ENCODE data around the gene ATXN7L1.

The ATXN7L1 gene

GRCh38 chr7:105738133-105738532, 138.3 kb downstream of the ATXN7L1 start:
- TF ChIP-seq CTCF (IDR thresholded peaks at IDR 0.05; ENCODE audit: low read depth, low read length, missing control alignments), result no peak
- DNase-seq (ENCODE audit: extremely low read depth, low read depth), result no peak
- H3K4me3 ChIP-seq (replicated peaks; ENCODE audit: low read depth, low read length), result no peak overlapping the region

- DNase-seq (ENCODE audit: extremely low read depth, low read depth), result no peak
- TF ChIP-seq CTCF (IDR thresholded peaks at IDR 0.05; ENCODE audit: low read depth, low read length, missing control alignments), result no peak
- no peak overlapping the region for H3K4me3 ChIP-seq (replicated peaks; ENCODE audit: low read depth, low read length)
Measured at GRCh38 chr7:105734233-105734632, 142.2 kb downstream of the ATXN7L1 start.

GRCh38 chr7:105731042-105731441, 145.4 kb downstream of the ATXN7L1 start:
- H3K4me3 ChIP-seq (replicated peaks; ENCODE audit: low read depth, low read length), result no peak overlapping the region
- TF ChIP-seq CTCF (IDR thresholded peaks at IDR 0.05; ENCODE audit: low read depth, low read length, missing control alignments), result no peak
- no peak for DNase-seq (ENCODE audit: extremely low read depth, low read depth)

- H3K4me3 ChIP-seq (replicated peaks; ENCODE audit: low read depth, low read length), result no peak overlapping the region
- no peak for TF ChIP-seq CTCF (IDR thresholded peaks at IDR 0.05; ENCODE audit: low read depth, low read length, missing control alignments)
- DNase-seq (ENCODE audit: extremely low read depth, low read depth), result no peak
Measured at GRCh38 chr7:105728028-105728427, 148.4 kb downstream of the ATXN7L1 start.

GRCh38 chr7:105724688-105725087, 151.7 kb downstream of the ATXN7L1 start:
- no peak for TF ChIP-seq CTCF (IDR thresholded peaks at IDR 0.05; ENCODE audit: low read depth, low read length, missing control alignments)
- DNase-seq (ENCODE audit: extremely low read depth, low read depth), result no peak
- H3K4me3 ChIP-seq (replicated peaks; ENCODE audit: low read depth, low read length), result no peak overlapping the region

- no peak for DNase-seq (ENCODE audit: extremely low read depth, low read depth)
- H3K4me3 ChIP-seq (replicated peaks; ENCODE audit: low read depth, low read length), result no peak overlapping the region
- TF ChIP-seq CTCF (IDR thresholded peaks at IDR 0.05; ENCODE audit: low read depth, low read length, missing control alignments), result no peak
Measured at GRCh38 chr7:105723572-105723971, 152.8 kb downstream of the ATXN7L1 start.

GRCh38 chr7:105721571-105722104, 154.8 kb downstream of the ATXN7L1 start:
- no peak for TF ChIP-seq CTCF (IDR thresholded peaks at IDR 0.05; ENCODE audit: low read depth, low read length, missing control alignments)
- H3K4me3 ChIP-seq (replicated peaks; ENCODE audit: low read depth, low read length), result no peak overlapping the region
- DNase-seq (ENCODE audit: extremely low read depth, low read depth), result no peak

Data from HFF-Myc (cell line).